OCI-LY7 (cell line): ENCODE measurements around the gene MROH7. TPM values are rescaled to one million over a fixed set of nuclear protein-coding genes. Genes with fewer than 3 reads are reported as not detected.

ENCODE experiments used
- BruUV-seq: library from RNA; stranded (reverse); fragments of 400-500 nt; replicated peaks from 2 replicates; lab custom pipeline; 2021; lab: Mats Ljungman, UMichigan
- CTCF ChIA-PET: fragments of 300-600 bp; sonication (Branson Sonifier 250); formaldehyde crosslinking; loops from one replicate; lab custom pipeline; 2022; ENCODE audit warnings: antibody characterized with exemption; ENCODE audit not compliant: unreplicated experiment; lab: Charles Lee
- POLR2A ChIA-PET: fragments of 300-600 bp; sonication (Branson Sonifier 250); formaldehyde crosslinking; loops from one replicate; lab custom pipeline; 2022; ENCODE audit warnings: antibody characterized with exemption; lab: Charles Lee
- DNase-seq: peaks from one replicate; pipeline ENCODE4 v3.0.0-alpha.2; 2015; ENCODE audit warnings: low spot score
- H2AFZ ChIP-seq: fragments of 200-600 bp; sonication (generic), shearing (Covaris generic); 2 replicates; pipeline ENCODE4 v1.6.1; 2014; ENCODE audit warnings: mild to moderate bottlenecking, antibody characterized with exemption, low read length, moderate library complexity
- H3K27ac ChIP-seq: fragments of 200-600 bp; sonication (generic); 2 replicates; pipeline ENCODE4 v1.5.1; 2014; ENCODE audit warnings: mixed run types, low read depth, mild to moderate bottlenecking, moderate library complexity, low read length, inconsistent platforms; ENCODE audit not compliant: poor library complexity, severe bottlenecking
- H3K36me3 ChIP-seq: fragments of 200-600 bp; sonication (generic); 2 replicates; pipeline ENCODE4 v1.6.1; 2014; ENCODE audit warnings: mild to moderate bottlenecking, antibody characterized with exemption, low read length, moderate library complexity, mixed read lengths; ENCODE audit not compliant: insufficient read depth
- H3K4me1 ChIP-seq: fragments of 200-600 bp; sonication (generic); 2 replicates; pipeline ENCODE4 v1.5.1; 2014; ENCODE audit warnings: mild to moderate bottlenecking, low read length; ENCODE audit not compliant: insufficient read depth, poor library complexity, severe bottlenecking
- H3K4me2 ChIP-seq: fragments of 200-600 bp; sonication (generic); 2 replicates; pipeline ENCODE4 v1.6.1; 2014; ENCODE audit warnings: mild to moderate bottlenecking, low read length
- H3K4me3 ChIP-seq: fragments of 200-600 bp; sonication (generic); 2 replicates; pipeline ENCODE4 v1.5.1; 2014; ENCODE audit warnings: mild to moderate bottlenecking, low read depth, low read length; ENCODE audit not compliant: poor library complexity, severe bottlenecking
- H3K79me2 ChIP-seq: fragments of 200-600 bp; sonication (generic); 2 replicates; pipeline ENCODE4 v1.6.1; 2016; ENCODE audit warnings: low read depth, mild to moderate bottlenecking, low read length, moderate library complexity, mixed read lengths; ENCODE audit not compliant: insufficient read depth
- H3K9me2 ChIP-seq: fragments of 200-600 bp; sonication (generic); 2 replicates; pipeline ENCODE4 v1.6.1; 2016; ENCODE audit warnings: mild to moderate bottlenecking, low read length, mixed read lengths; ENCODE audit not compliant: insufficient read depth
- H3K9me3 ChIP-seq: fragments of 200-600 bp; sonication (generic); 2 replicates; pipeline ENCODE4 v1.6.1; 2014; ENCODE audit warnings: mild to moderate bottlenecking, mixed run types, low read length, mixed read lengths
- H4K20me1 ChIP-seq: fragments of 200-600 bp; sonication (generic); 2 replicates; pipeline ENCODE4 v1.6.1; 2014; ENCODE audit warnings: mild to moderate bottlenecking, antibody characterized with exemption, low read length, moderate library complexity, mixed read lengths; ENCODE audit not compliant: insufficient read depth
- EZH2phosphoT487 ChIP-seq: fragments of 200-600 bp; sonication (generic); IDR thresholded peaks from 2 replicates; pipeline ENCODE4 v1.6.1; 2018; ENCODE audit warnings: low read depth, borderline replicate concordance, mild to moderate bottlenecking, mixed run types, antibody characterized with exemption, low read length, moderate library complexity, mixed read lengths
- intact Hi-C: fragments of 100-400 bp; cut with micrococcal nuclease; formaldehyde crosslinking; loops from one replicate; pipeline ENCODE4 v1.10.0; 2022; ENCODE audit not compliant: unreplicated experiment
- total RNA-seq, 2 experiments: library from RNA; depleted of rRNA in 1 of 2; stranded (reverse); fragments of >200 nt in 1 of 2; shearing (Covaris generic) in 1 of 2; gene quantifications; 2 replicates each; pipeline ENCODE4 v1.2.3, GENCODE V29; 2014 to 2022
- TF ChIP-seq, protein P1 (sequence below): fragments of 200-600 bp; sonication (generic); conservative IDR thresholded peaks from 2 replicates; pipeline ENCODE4 v1.5.1; 2014; ENCODE audit warnings: mild to moderate bottlenecking, antibody characterized with exemption, low read length, moderate library complexity, mixed read lengths

The MROH7 gene
- total RNA-seq, 2 experiments from 2014 or later: not detected

DNA sequence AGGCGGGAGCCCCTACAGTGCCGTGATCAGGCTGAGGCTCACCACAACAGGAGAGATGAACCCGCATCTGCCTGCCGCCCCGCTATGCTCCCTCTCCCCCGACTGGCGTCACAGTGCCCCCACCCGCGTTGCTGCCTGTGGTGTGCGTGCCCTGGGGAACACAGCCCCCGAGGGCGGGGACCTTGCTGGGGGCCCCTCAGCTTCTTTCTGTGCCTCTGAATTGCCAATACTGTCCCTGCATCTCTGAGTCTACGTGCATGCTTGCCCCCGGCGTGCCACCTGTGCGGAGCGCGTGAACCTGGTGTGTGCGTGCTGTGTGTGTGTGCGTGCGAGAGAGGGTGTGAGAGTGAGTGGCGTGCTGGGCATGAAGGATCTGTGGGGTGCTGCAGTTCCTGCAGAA is 112.5 kb downstream of the MROH7 start:
- no TSS peak for BruUV-seq

GRCh38 chr1:54754486-54755285 is 113.1 kb downstream of the MROH7 start:
- POLR2A ChIA-PET: no interaction called here

More for the DNA sequence above, 112.5 kb downstream of the MROH7 start:
- Histone ChIP-seq H3K79me2 (no peaks in the 10 kb centered on the region), H3K36me3 (0 out of 2 replicates have a peak, but pooled peaks cover 5% of the 10 kb centered on the region), H2AFZ (no peak overlapping the region), H3K4me2 (no peak overlapping the region), H3K9me3 (no peaks in the 10 kb centered on the region), H3K4me1 (no peaks in the 10 kb centered on the region), H4K20me1 (no peaks in the 10 kb centered on the region; the same call in 1 of the 2 replicates), H3K4me3 (no peak overlapping the region), H3K27ac (no peak overlapping the region), H3K9me2 (no peaks in the 10 kb centered on the region)
- POLR2A ChIA-PET: no interaction called here
- TF ChIP-seq, protein P1, sequence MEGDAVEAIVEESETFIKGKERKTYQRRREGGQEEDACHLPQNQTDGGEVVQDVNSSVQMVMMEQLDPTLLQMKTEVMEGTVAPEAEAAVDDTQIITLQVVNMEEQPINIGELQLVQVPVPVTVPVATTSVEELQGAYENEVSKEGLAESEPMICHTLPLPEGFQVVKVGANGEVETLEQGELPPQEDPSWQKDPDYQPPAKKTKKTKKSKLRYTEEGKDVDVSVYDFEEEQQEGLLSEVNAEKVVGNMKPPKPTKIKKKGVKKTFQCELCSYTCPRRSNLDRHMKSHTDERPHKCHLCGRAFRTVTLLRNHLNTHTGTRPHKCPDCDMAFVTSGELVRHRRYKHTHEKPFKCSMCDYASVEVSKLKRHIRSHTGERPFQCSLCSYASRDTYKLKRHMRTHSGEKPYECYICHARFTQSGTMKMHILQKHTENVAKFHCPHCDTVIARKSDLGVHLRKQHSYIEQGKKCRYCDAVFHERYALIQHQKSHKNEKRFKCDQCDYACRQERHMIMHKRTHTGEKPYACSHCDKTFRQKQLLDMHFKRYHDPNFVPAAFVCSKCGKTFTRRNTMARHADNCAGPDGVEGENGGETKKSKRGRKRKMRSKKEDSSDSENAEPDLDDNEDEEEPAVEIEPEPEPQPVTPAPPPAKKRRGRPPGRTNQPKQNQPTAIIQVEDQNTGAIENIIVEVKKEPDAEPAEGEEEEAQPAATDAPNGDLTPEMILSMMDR: no peak
- no peak for TF ChIP-seq EZH2phosphoT487
- intact Hi-C loops: no loop called here
- CTCF ChIA-PET: no interaction called here
- no peak for DNase-seq

More at GRCh38 chr1:54754486-54755285, 113.1 kb downstream of the MROH7 start:
- no peak for DNase-seq
- Histone ChIP-seq H3K27ac (no peak overlapping the region), H3K9me2 (no peaks in the 10 kb centered on the region), H3K4me3 (no peak overlapping the region), H3K9me3 (no peaks in the 10 kb centered on the region), H4K20me1 (no peaks in the 10 kb centered on the region), H2AFZ (no peak overlapping the region), H3K79me2 (no peaks in the 10 kb centered on the region), H3K4me1 (no peaks in the 10 kb centered on the region), H3K4me2 (no peak overlapping the region), H3K36me3 (0 out of 2 replicates have a peak, but pooled peaks cover 5% of the 10 kb centered on the region)
- intact Hi-C loops: no loop called here
- BruUV-seq: no TSS peak
- no peak for TF ChIP-seq EZH2phosphoT487
- TF ChIP-seq, protein P1: no peak
- CTCF ChIA-PET: no interaction called here
